HepG2 (cell line): ENCODE results near the gene TCF7L2. TPM values are rescaled to one million over a fixed set of nuclear protein-coding genes. Genes with fewer than 3 reads are reported as not detected.
A peak's percentile ranks its signal among the peaks of the same experiment; 100 is the strongest.

ENCODE experiments used
- FOSL2 ChIP-seq: sonication (generic); formaldehyde crosslinking; IDR thresholded peaks from 2 replicates; pipeline ENCODE4 v1.4.0; 2020; ENCODE audit warnings: missing genetic modification reagents
- GLI4 ChIP-seq: sonication (generic); formaldehyde crosslinking; IDR thresholded peaks from 2 replicates; pipeline ENCODE4 v1.5.1; 2020; ENCODE audit warnings: missing genetic modification reagents, mild to moderate bottlenecking, moderate library complexity, borderline replicate concordance
- GPN1 ChIP-seq: sonication (generic); formaldehyde crosslinking; IDR thresholded peaks from 2 replicates; pipeline ENCODE4 v1.5.1; 2020; ENCODE audit warnings: missing genetic modification reagents, borderline replicate concordance
- HNRNPUL1 ChIP-seq: fragments of 200-400 bp; formaldehyde crosslinking; IDR thresholded peaks from 2 replicates; pipeline ENCODE4 v1.6.1; 2017; ENCODE audit warnings: low read depth, mild to moderate bottlenecking, low read length, moderate library complexity
- NFYB ChIP-seq: sonication (generic); formaldehyde crosslinking; IDR thresholded peaks from 2 replicates; pipeline ENCODE4 v1.4.0; 2020; ENCODE audit warnings: missing genetic modification reagents
- PRMT3 ChIP-seq: sonication (generic); formaldehyde crosslinking; IDR thresholded peaks from 2 replicates; pipeline ENCODE4 v1.8.1; 2022; ENCODE audit warnings: low read depth, mild to moderate bottlenecking, moderate library complexity, missing genetic modification reagents, borderline replicate concordance
- RORA ChIP-seq: sonication (generic); formaldehyde crosslinking; IDR thresholded peaks from 2 replicates; pipeline ENCODE4 v1.5.0; 2020; ENCODE audit warnings: mild to moderate bottlenecking, missing genetic modification reagents, moderate library complexity
- SALL1 ChIP-seq: sonication (generic); formaldehyde crosslinking; IDR thresholded peaks from 2 replicates; pipeline ENCODE4 v1.8.0; 2022; ENCODE audit warnings: mild to moderate bottlenecking, missing genetic modification reagents
- SRF ChIP-seq: IDR thresholded peaks from 2 replicates; pipeline ENCODE4 v1.6.1; 2011; ENCODE audit warnings: mild to moderate bottlenecking, low read depth, low read length, moderate library complexity
- SRSF4 ChIP-seq: fragments of 200-400 bp; formaldehyde crosslinking; IDR thresholded peaks from one replicate; pipeline ENCODE4 v1.6.1; 2018; ENCODE audit warnings: mild to moderate bottlenecking, low read depth, low read length, moderate library complexity; ENCODE audit not compliant: poor library complexity, severe bottlenecking
- TBX3 ChIP-seq: fragments of 450-650 bp; IDR thresholded peaks from 2 replicates; pipeline ENCODE4 v1.6.1; 2017; ENCODE audit warnings: antibody characterized with exemption, mild to moderate bottlenecking, inconsistent platforms, borderline replicate concordance
- ZEB1 ChIP-seq: IDR thresholded peaks from 2 replicates; pipeline ENCODE4 v1.6.1; 2012; ENCODE audit warnings: mild to moderate bottlenecking, low read depth, inconsistent platforms; ENCODE audit not compliant: insufficient replicate concordance
- ZFP62 ChIP-seq: sonication (generic); formaldehyde crosslinking; IDR thresholded peaks from 2 replicates; pipeline ENCODE4 v1.4.0; 2020; ENCODE audit warnings: missing genetic modification reagents
- ZFYVE20 ChIP-seq: sonication (generic); formaldehyde crosslinking; IDR thresholded peaks from 2 replicates; pipeline ENCODE4 v1.8.0; 2023; ENCODE audit warnings: low read depth, mild to moderate bottlenecking, moderate library complexity, missing genetic modification reagents, borderline replicate concordance
- ZNF121 ChIP-seq: sonication (generic); formaldehyde crosslinking; IDR thresholded peaks from 2 replicates; pipeline ENCODE4 v1.5.0; 2020; ENCODE audit warnings: mild to moderate bottlenecking, missing genetic modification reagents
- ZNF350 ChIP-seq: sonication (generic); formaldehyde crosslinking; IDR thresholded peaks from 2 replicates; pipeline ENCODE4 v1.4.0; 2020; ENCODE audit warnings: mild to moderate bottlenecking, low read depth, missing genetic modification reagents, borderline replicate concordance
- ZNF354B ChIP-seq: sonication (generic); formaldehyde crosslinking; IDR thresholded peaks from 2 replicates; pipeline ENCODE4 v1.8.0; 2022; ENCODE audit warnings: mild to moderate bottlenecking, missing genetic modification reagents
- ZNF652 ChIP-seq: IDR thresholded peaks from 2 replicates; pipeline ENCODE4 v1.6.1; 2016; ENCODE audit warnings: low read depth, borderline replicate concordance
- polyA plus RNA-seq, 8 experiments: library from polyadenylated mRNA; depleted of rRNA in 3 of 8; stranded (reverse) in 7 of 8; unstranded in 1 of 8; fragments of >200 nt; fragmentation: Illumina TruSeq in 4 of 8; extraction: Trizol in 4 of 8; gene quantifications; 2 replicates each; pipeline versions ENCODE4 v1.2.1 to v1.2.3, GENCODE V29; 2011 to 2016; ENCODE audit warnings: low read depth in 4 of 8, missing spikeins in 1 of 8, mixed read lengths in 1 of 8; ENCODE audit not compliant: insufficient read depth in 1 of 8
- total RNA-seq, 5 experiments: library from RNA; depleted of rRNA; stranded (reverse); fragments of >200 nt; fragmentation: Illumina TruSeq; extraction: Trizol; gene quantifications; 2 replicates each; pipeline ENCODE4 v1.2.3, GENCODE V29; 2016; ENCODE audit warnings: low read depth in 1 of 5
- TF ChIP-seq, protein P1 (sequence below): sonication (generic); formaldehyde crosslinking; IDR thresholded peaks from 2 replicates; pipeline ENCODE4 v1.8.0; 2022; ENCODE audit warnings: missing genetic modification reagents, mild to moderate bottlenecking, moderate library complexity, borderline replicate concordance
- TF ChIP-seq, protein P2 (sequence below): sonication (generic); formaldehyde crosslinking; conservative IDR thresholded peaks from 2 replicates; pipeline ENCODE4 v1.4.0; 2020; ENCODE audit warnings: missing genetic modification reagents
- TF ChIP-seq, protein P3 (sequence below): sonication (generic); formaldehyde crosslinking; IDR thresholded peaks from 2 replicates; pipeline ENCODE4 v1.8.0; 2022; ENCODE audit warnings: missing genetic modification reagents, low read depth, mild to moderate bottlenecking, borderline replicate concordance
- TF ChIP-seq, protein P4 (sequence below): sonication (generic); formaldehyde crosslinking; IDR thresholded peaks from 2 replicates; pipeline ENCODE4 v1.8.1; 2023; ENCODE audit warnings: missing genetic modification reagents, inconsistent platforms, borderline replicate concordance
- TF ChIP-seq, protein P5 (sequence below): sonication (generic); formaldehyde crosslinking; IDR thresholded peaks from 2 replicates; pipeline ENCODE4 v1.9.0; 2021; ENCODE audit warnings: missing genetic modification reagents, mild to moderate bottlenecking, borderline replicate concordance

TCF7L2 gene
- total and polyA plus RNA-seq, 2 of the 13 experiments (the other 11 are each of a cell fraction or from before 2014, with no cell fraction given), result 3.9 to 13.7 TPM

DNA sequence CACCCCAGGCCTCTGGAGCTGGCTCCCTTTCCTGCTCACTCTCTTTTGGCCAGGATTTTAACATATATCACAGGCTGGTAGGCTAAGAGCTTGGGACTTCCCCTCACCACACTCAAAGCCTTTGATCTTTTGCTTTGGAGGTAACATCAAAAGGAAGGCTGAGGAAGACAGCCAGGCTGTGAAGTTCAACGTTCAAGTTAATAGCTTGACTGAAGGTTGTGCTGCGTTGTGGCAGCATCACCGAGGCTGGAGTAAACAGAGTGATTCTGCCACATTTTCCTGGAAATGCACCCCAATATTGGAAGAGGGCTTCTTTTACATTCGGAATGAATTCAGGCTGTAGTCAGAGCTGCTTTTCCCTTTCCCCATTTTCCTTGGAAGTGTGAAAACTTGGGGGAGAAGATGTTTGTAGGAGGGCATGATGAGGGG, 57.3 kb downstream of the TCF7L2 start (continued):
- TF ChIP-seq, protein P1, sequence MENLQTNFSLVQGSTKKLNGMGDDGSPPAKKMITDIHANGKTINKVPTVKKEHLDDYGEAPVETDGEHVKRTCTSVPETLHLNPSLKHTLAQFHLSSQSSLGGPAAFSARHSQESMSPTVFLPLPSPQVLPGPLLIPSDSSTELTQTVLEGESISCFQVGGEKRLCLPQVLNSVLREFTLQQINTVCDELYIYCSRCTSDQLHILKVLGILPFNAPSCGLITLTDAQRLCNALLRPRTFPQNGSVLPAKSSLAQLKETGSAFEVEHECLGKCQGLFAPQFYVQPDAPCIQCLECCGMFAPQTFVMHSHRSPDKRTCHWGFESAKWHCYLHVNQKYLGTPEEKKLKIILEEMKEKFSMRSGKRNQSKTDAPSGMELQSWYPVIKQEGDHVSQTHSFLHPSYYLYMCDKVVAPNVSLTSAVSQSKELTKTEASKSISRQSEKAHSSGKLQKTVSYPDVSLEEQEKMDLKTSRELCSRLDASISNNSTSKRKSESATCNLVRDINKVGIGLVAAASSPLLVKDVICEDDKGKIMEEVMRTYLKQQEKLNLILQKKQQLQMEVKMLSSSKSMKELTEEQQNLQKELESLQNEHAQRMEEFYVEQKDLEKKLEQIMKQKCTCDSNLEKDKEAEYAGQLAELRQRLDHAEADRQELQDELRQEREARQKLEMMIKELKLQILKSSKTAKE (CRISPR knock-in tag), result peak; percentile 98
- TF ChIP-seq, protein P2, sequence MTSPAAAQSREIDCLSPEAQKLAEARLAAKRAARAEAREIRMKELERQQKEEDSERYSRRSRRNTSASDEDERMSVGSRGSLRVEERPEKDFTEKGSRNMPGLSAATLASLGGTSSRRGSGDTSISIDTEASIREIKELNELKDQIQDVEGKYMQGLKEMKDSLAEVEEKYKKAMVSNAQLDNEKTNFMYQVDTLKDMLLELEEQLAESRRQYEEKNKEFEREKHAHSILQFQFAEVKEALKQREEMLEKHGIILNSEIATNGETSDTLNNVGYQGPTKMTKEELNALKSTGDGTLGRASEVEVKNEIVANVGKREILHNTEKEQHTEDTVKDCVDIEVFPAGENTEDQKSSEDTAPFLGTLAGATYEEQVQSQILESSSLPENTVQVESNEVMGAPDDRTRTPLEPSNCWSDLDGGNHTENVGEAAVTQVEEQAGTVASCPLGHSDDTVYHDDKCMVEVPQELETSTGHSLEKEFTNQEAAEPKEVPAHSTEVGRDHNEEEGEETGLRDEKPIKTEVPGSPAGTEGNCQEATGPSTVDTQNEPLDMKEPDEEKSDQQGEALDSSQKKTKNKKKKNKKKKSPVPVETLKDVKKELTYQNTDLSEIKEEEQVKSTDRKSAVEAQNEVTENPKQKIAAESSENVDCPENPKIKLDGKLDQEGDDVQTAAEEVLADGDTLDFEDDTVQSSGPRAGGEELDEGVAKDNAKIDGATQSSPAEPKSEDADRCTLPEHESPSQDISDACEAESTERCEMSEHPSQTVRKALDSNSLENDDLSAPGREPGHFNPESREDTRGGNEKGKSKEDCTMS (CRISPR knock-in tag), result no peak
- peak; percentile 59; the same call in 1 of the 2 replicates for TF ChIP-seq ZNF652 (CRISPR knock-in tag)
- no peak for TF ChIP-seq GLI4 (CRISPR knock-in tag)
- no peak for TF ChIP-seq SRF
- no peak for TF ChIP-seq NFYB (CRISPR knock-in tag)
- 0 out of 2 replicates have a peak, but pooled peaks have one; percentile 34 for TF ChIP-seq ZNF350 (CRISPR knock-in tag)
- TF ChIP-seq FOSL2 (CRISPR knock-in tag), result peak; percentile 84
- no peak for TF ChIP-seq HNRNPUL1
- no peak for TF ChIP-seq SRSF4
- TF ChIP-seq ZNF354B (CRISPR knock-in tag), result no peak
- no peak for TF ChIP-seq ZFYVE20 (CRISPR knock-in tag)
- 0 out of 2 replicates have a peak, but pooled peaks have one; percentile 36 for TF ChIP-seq ZNF121
- TF ChIP-seq GPN1, result no peak
- peak; percentile 82; the same call in 1 of the 2 replicates for TF ChIP-seq TBX3
- TF ChIP-seq, protein P3, sequence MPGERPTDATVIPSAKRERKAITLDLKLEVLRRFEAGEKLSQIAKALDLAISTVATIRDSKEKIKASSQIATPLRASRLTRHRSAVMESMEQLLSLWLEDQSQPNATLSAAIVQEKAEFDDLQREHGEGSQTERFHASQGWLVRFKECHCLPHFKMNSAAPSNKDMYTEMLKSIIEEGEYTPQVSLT, result no peak
- no peak for TF ChIP-seq PRMT3 (CRISPR knock-in tag)
- no peak for TF ChIP-seq ZEB1
- no peak for TF ChIP-seq RORA (CRISPR knock-in tag)
- TF ChIP-seq, protein P4, sequence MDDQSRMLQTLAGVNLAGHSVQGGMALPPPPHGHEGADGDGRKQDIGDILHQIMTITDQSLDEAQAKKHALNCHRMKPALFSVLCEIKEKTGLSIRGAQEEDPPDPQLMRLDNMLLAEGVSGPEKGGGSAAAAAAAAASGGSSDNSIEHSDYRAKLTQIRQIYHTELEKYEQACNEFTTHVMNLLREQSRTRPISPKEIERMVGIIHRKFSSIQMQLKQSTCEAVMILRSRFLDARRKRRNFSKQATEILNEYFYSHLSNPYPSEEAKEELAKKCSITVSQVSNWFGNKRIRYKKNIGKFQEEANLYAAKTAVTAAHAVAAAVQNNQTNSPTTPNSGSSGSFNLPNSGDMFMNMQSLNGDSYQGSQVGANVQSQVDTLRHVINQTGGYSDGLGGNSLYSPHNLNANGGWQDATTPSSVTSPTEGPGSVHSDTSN (CRISPR knock-in tag), result no peak
- TF ChIP-seq, protein P5, sequence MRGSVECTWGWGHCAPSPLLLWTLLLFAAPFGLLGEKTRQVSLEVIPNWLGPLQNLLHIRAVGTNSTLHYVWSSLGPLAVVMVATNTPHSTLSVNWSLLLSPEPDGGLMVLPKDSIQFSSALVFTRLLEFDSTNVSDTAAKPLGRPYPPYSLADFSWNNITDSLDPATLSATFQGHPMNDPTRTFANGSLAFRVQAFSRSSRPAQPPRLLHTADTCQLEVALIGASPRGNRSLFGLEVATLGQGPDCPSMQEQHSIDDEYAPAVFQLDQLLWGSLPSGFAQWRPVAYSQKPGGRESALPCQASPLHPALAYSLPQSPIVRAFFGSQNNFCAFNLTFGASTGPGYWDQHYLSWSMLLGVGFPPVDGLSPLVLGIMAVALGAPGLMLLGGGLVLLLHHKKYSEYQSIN (CRISPR knock-in tag), result no peak
- TF ChIP-seq ZFP62 (CRISPR knock-in tag), result no peak
- TF ChIP-seq SALL1 (CRISPR knock-in tag), result peak; percentile 88
